Stimulated activated CD8-positive, alpha-beta memory T cell treated with anti-CD3 and anti-CD28 coated beads, Interleukin-15, amount 100 ng/mL, for 1 hour (primary cell): ENCODE measurements around the gene ZC3H14.

ENCODE experiments used
- DNase-seq: peaks from one replicate; pipeline ENCODE4 v3.0.0-alpha.2; 2020; ENCODE audit warnings: low read depth

The ZC3H14 gene

DNA sequence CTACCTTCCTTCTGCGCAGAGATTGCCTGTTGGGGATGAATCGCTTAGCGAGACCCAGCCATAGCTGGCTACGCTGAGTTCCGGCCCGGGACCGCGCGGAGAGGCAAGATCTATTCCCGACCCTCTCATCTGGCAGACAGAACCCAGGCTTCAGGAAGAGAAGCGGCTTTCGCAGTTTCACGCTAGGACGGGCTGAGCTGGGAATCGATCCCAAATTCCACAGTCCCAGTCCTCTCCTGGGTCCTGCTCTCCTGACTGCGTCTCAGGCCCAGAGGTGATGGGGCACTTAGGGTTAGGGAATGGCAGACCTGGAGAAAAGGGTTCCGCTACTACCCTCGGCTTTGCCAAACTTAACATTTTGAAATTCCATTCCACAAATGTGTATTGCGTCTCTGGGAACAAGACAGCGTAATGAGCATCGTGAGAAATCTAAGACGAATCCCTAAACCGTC, 10.8 kb upstream of the ZC3H14 start:
- no peak for DNase-seq

DNA sequence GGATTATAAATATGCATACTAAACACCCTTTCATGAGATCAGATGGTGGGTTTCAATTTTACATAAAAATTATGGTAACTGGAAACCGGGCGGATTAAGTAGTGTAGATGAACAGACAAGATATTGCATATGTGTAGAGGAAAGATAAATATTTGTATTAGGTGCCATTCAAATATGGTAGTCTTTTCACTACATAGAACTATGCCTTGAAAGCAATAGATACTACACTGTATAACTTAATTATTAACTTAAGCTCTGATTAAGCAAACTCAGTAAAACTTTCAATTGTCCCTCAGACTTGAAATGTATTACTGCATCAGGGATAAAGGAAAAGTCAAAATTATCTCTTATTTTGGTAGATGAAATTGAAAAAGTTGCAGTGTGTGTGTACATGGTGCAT, 10.0 kb upstream of the ZC3H14 start:
- DNase-seq = no peak

DNA sequence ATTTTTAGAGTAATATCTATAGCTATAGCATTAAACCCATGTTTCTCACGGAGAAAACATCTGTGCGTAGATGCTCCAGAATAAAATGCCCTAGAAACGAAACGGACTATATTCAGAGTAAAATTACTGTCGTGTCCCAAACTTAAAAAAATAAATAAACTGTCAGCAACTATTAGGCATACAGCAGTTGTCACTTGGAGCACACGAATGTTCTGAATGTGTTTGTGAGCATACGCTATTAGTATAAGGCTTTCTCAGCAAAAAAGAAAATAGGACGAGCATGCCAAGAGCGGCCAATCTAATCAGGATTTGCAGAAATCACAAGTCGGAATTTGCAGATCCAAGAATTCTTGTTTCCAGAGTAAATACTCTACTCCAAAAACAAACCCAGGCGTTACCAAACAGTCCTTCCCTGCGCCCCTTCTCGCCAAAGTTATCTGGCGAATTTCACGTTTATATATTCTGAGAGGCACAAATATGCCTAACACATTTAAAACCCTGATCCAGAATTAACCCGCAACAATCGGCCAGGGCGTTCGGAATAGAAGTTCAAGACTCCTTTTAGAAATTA, 8.9 kb upstream of the ZC3H14 start:
- DNase-seq = no peak

DNA sequence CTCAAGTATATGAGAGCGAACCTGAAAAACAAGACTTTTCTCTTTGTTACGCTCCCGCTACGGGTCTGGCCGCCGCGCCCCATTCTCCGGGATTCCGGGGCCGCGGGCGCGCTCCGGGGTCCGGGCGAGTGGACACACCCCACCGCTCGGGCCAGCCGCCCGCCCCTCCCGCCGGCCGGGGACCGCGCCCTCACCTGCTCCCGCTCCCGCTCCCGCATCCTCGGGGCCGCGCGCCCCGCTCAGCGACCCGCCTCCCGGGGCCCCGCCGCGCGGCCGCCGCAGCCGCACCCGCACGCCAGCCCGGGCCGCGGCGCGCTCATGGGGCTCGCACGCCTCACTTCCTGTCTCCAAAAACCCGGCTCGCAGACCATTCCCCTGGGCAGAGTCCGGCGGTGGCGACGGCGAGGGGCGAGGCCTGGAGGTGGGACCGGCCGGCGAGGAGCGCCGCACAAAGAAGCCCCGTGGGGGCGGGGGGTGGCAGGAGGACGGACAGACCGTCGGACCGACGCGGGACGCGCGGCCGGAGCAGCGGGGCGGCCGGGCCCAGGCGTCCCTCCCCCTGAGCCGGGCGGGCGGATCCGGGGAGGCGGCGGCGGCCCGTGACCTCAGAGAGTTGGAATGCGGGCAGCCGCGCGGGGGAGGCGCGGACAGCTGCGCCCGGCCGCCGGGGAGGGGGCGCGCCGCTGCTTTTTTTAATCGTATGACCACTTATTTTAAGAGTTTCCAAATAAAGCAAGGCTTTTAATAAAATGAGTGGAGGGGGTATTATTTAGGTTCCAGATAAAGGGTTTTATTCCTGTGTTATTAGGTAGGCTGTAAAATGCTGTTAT, 8.2 kb upstream of the ZC3H14 start, which contains the start of gene PTPN21:
Gene PTPN21, minus strand, starts transcription at position 551 of the 830 bp plus-strand sequence. CDS start 4,590 bp downstream, outside the sequence.
- DNase-seq = no peak

DNA sequence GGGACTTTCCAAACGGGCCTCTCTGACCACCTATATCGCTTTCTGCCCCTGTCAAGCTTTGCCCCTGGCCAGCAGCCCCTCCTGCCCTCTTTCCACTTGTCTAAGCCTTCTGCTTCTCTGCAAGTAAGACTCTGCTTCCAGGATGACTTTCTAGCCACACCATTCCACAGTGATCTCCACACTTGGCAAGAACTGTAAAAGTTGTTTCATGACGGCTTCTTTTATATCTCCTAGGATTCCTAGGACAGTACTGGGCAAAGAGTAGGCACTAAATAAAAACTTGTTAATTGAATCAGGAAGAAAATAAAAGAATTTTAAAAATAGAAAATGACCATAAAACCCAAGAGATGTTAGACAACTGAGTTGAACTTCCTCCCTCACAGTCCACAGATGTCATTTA, 6.3 kb upstream of the ZC3H14 start:
- no peak for DNase-seq

DNA sequence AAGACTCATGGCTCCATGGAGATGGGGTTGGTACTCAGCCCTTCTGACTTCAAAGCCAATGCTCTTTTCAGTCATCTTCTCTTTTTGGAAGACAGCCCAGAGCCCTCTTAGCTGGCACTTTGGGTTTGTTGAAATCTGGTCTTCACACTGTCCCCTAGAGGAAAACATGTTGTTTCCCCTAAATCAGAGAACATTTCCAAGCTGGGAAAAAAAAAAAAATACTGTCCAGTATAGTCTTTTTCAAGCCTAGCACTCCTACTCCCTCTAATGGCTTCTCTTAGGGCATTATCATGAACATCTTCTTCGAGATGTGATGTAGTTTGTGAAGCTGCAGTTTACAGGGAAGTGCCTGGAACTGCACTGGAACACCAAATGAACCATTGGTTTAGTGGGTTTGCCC, 3.0 kb upstream of the ZC3H14 start:
- no peak for DNase-seq

DNA sequence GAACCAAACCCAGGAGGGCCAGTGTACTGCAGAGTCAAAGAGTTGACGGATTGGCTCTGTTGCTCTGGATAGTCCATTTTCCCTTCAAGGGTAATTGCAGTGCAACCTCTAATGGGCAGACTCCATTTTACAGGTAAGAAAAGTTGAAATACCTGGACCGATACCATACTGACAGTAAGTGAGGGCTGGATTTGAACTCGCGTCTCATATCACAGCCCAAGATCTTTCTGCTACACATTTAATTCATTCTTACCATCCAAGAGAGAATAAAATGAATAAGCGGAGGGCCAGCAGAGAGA, 356 bp upstream of the ZC3H14 start:
- no peak for DNase-seq

DNA sequence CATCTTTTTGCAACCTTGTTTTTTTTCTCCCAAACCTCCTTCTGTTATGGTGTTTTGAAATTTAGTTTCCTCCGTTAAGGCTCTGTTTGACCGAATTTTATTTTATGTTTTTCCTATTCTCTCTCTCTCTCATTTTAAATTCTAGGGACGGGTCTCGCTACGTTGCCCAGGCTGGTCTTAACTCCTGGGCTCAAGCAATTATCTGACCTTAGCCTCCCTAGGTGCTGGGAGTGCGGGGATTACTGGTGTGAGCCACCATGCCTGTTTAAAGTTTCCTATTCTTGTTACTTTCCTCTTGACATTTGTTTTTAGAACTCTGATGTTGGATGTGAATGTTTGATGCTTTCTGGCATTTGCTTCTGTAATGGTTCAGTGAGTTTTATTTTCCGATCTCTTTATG, 1.0 kb downstream of the ZC3H14 start:
- DNase-seq = no peak

DNA sequence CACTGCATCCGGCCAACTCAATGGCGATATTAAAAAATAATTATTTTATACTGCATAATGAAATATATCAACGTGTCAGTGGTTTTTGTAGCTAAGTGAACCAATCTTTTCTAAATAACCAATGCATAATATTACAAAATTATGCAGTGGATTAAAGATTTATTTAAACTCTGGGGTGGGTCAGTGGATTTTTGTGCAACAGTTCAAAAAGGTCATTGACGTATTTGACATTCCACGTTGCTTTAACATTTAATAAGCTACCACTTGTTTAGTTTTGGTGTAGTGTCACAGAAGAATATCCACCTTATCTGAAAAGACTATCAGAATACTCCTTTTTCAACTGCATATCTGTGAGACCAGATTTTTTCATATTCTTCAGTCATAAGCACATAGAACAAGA, 2.6 kb downstream of the ZC3H14 start:
- no peak for DNase-seq

DNA sequence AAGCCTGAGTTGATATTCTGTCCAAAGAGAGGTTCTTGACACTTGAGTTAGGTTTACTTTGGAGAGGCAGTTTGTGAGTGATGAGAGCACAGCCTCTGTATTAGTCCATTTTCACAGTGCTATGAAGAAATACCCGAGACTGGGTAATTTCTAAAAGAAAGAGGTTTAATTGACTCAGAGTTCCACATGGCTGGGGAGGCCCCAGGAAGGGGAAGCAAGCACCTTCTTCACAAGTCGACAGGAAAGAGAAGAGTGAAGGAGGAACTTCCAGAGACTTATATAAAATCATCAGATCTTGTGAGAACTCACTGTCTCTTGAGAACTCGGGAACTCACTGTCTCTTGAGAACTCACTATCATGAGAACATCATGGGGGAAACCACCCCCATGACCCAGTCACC, 5.4 kb downstream of the ZC3H14 start:
- DNase-seq = no peak

DNA sequence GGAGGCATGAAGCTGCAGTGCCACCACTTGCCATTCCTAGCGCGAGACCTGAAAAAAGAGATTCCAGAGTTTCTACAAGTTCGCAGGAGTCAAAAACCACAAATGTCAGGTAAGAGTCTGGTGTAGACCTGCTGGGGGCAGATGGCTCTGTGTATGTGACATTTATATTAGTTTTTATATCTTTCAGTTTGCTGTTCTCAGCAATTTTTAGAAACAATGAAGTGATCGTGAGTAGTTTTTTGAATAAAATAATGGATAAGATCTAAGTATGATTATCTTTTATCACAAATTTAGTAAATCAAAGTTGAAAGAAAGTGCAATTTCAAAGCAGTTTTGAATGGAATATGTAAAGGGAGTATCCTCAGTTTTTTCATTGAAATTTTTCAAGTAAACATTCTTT, 9.3 kb downstream of the ZC3H14 start:
- DNase-seq = no peak

DNA sequence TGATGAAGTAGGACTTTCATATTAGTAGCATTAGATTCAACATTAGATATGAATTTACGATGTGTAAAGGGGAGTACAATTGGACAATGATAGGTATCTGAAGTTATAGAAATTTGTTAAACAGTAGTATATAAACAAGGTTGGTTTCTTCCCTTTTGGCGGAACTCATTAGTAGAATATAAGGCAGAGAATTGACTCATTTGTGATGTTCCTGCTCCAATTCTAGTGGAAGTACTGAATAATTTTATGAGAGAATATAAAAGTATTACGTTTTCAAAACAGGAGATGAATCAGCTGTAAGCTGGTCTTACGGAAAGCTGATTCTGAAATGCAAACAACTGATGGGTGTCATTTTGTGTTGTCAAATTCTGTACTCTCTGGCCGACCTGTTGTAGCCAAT, 13.4 kb downstream of the ZC3H14 start:
- no peak for DNase-seq

DNA sequence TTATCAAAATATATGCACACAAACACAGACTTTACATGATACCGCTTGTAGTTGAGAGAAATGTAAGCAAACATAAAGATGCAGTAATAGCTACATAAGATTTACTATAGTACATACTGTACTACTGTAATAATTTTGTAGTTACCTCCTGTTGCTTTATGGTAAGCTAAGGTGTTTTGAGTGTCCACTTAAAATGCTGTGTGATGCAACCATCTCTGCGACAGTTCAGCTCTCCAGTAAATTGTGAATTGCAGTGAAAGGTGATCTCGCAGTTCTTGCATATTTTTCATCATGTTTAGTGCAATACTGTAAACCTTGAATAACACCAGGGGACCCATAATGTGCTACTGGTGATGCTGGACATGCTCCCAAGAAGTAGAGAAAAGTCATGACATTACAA, 21.6 kb downstream of the ZC3H14 start:
- DNase-seq = no peak

DNA sequence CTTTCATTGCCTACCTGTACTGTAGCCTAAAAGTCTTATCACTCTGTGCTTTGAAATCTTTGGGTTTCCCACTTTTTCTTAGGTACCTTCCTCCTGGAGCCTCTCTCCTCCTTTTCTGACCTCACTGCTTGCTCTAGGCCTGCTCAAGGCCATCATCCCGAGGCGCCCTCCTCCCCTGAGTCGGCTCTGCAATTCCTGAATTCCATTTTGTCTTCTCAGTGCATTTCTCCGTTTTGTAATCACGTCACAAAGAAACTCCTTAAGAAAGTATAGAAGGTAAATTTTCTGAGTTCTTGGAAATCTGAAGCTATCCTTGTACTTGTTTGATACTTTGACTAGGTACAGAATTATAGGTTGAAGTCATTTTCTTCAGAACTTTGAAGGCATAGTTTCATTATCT, 25.2 kb downstream of the ZC3H14 start:
- DNase-seq = no peak

DNA sequence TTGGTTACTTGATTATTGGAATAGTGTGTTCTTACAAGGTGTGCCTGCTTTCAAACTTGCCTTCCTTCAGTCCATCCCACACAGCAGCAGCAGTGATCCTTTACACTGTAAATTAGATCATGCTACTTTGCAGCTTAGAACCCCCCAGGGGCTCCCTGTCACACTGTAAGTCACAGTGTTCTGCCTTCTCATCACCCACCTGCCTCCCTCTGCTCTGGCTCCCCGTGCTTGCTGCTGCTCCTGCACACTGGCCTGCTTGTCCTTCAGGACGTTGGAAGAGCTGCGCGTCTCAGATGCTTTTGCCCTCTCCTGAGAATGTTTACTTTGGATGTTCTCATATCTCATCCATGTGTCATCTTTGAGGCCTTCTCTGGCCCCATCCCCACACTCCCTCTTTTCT, 27.3 kb downstream of the ZC3H14 start:
- no peak for DNase-seq

DNA sequence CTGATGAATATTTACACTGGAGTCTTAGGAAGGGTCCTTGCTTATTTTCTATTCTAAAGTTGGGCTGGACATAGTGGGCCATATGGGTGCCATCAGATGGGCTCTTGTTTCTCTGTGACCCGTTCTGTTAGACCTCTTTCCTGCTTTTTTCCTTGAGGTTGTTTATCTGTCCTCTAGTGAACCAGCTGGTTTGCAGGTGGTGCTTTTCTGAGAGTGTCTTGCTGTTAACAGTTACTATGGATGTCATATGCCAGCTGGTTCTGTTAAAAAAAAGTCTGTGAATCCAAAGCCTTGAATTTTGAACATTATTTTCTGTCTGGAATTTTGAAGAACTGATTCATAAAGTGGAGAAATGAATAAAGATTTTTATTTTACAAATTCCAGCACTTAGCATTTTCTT, 29.2 kb downstream of the ZC3H14 start:
- DNase-seq = no peak

DNA sequence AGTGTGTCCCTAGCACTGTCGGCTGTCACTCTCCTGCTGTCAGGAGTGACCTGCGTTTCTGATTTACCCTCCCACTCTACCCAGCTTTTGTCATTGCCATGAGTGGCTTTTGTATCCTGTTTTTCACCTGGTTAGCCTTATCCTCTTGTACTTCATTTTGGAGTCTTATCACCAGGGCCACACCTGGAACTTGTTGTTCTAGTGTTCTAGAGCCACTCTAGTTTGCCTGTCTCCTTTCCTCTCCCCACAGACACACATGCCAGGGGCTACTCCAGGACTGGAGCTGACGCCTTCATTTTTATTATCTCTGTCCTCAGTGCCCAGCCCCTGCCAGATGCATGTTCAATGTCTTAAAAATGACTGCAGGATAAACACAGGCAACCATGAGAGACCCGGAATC, 34.2 kb downstream of the ZC3H14 start:
- DNase-seq = no peak

DNA sequence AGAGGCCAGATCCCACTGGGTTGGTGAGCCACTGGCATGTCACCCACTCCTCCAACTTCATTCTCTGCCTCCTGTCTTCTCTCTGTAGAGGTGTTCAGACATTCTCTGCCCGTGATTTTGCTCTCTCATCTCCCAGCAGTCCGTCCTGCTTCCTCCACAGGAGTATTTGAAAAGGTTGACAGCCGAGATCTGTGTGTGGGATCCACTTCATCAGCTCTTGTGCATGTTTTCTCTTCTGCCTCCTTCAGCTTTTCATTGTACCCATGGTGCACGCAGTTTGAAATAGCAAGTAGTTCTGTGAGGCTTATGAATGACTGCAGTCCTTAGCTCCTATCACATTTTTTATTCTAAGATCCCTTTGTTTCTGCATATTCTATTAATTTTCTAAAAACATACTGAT, 34.8 kb downstream of the ZC3H14 start:
- no peak for DNase-seq

DNA sequence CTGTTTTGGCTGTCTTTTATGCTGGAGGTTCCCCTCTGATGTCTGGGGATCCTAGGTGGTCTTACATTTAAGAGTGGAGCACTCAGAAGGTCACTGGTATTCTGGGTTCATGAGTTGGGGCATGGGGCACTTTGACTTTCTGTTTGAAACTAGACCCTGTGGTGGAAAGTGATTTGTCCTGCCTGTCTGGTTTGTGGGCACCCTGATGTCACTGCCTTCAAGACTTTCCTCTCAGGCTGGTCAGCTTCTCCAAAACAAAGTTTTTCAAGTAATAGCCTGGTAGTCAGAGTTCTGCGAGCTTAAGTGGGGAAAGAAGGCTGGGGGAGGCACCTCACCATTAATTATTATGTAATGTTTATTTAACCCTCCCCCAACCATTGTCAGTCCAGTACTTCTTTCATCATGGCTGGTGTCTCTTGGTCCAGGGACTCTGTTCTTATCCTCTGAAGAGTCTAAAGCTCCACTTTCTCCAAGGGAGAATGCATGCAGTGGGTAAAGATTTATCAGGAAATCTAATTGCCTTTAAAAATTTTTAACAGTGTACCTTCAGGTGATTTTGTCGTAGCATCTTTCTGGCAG, 35.3 kb downstream of the ZC3H14 start:
- no peak for DNase-seq

DNA sequence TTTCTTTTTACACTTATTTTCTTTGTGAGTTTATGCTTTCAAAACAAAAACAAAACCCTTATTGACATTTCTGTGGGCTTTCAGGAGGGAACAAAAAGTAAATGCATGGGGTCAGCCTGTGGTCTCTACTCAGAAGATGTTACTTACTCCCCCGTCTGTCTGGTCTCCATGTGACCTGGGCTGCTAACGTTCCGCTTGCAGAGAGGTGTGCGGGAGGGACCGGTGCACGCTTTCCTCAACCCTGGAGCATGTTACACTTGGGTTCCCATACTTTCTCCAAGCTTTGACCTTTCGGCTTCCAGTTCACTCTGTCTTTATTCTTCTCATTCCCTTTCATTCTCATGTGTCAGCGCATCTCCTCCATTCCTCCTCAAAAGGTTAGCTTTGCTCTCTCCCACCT, 36.5 kb downstream of the ZC3H14 start:
- DNase-seq = no peak

DNA sequence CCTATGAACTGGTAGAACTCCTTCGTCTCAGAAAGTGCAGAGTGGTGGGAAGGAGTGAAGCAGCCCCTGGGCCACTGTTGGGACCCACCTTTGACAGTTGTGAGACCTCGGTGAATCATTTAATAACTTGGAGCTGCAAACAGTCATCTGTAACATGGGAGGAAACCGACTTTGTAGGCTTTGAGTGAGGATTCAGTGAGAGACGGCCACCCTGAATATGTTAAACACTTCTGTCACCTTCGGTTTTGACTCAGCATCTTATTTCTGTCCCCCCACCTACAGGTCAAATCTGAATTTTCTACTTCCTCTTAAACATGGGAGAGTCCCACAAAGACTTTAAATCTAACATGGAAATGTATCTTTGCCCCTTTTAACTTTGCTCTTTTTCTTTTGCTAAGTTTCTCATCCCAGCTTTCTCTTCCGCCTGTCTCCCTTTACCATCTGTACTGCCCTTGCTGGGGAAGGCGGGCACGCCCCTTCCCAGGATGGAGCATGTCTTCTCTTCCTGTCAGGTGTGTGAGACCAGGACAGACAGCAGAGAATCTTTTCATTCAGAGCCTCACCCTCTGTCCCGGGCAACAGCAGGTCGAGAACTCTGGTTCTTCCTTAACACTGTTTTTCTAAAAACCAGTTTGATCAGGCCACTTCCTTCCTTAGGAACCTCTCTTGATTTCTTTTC, 37.1 kb downstream of the ZC3H14 start:
- DNase-seq = no peak

DNA sequence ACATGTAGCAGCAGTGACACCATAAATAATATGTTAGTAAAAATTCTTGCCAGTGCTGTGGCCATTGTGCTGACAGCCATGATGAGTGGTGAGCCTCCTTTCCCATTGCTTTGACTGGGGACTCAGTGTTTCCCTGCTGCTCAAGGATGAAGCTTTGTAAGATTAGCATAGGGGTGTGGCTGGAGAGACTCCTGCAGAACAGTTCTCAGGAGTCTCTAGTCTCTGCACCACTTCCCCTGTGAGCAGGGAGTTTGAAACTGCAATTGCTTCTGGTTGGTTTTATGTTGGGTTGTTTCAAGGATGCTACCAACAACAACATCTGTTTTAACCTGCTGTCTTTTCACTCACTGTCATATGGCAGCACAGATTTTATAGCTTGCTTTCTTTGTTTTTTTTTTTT, 41.4 kb downstream of the ZC3H14 start:
- DNase-seq = no peak

DNA sequence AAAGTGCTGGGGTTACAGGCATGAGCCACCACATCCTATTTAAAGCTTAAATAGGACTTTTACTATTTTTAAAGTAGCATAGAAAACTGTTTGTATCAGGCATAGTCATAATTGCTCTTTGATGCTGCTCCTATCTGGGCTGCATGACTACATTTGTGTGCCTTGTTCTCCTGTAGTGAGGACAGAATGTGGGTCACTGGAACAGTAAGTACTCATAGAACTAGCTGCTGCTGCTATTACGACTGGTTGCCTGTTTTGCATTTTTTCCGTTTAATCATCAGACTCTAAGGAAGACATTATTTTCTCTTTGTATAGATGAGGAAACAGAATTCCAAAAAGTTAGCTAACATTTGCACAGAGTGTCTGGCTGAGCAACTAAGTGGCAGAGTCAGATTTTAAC, 42.8 kb downstream of the ZC3H14 start:
- DNase-seq = no peak
